GM18867 (cell line): ENCODE results near the gene PREX1.

Experiments
- ATAC-seq: cut with Tn5 transposase; IDR thresholded peaks from one replicate; pipeline ENCODE4 v1.9.1; 2021; ENCODE audit warnings: mild to moderate bottlenecking, moderate library complexity; ENCODE audit not compliant: unreplicated experiment

Gene PREX1

DNA sequence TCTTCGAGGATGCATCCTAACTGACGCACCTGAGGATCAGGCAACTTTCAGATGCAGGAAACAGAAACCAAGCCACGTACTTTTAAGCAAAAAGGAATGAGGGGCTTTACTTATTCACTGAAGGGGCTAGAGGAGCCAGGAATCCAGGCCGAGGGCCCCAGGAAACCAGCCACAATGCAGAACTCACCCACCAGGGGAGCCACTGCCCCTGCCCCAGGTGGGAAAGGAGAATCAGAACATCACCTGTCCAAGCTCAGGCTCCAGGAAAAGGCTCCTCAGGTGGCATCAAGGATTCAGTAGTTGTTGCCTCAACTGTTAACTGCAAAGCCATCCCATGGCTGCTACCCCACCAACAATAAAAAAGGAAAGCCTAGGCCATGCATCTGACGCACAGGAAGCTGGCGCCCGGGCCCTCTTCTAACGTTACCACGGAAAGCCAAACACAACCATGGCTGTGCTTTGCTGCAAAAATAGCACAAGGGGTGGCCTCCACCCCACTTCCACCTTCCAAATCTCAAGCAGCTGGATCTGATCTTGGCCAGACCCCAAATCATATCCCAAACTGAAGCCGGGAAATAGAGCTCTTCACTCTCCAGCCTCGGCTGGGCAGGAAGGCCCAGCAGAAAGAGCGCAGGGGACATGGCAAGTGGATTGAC lies 121.0 kb downstream of the PREX1 start:
- ATAC-seq, result no peak

DNA sequence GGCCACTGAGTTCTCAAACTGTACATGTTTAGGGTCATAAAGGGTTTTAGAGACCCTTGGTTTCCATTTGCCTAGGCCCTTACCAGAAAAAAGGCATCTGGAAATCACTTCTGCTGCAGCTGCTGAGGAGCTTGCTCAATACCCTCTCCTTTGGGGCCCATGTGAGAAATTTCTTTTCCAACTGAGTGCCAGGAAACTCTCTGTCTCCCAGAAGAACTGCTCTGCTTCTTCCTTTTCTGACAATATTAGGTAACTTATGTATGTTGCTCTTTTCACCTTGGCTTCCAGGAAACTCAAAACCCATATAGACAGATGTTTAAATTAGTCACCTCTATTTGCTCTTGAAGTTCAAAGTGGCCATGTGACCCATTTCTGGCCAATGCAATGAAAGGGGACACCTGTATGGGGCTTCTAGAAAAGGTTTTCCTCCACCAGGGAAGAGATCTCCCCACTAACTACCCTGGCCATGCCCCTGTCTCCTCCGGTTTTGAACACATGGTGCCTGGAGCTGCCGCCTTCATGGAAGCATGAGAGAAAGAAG lies 121.6 kb downstream of the PREX1 start:
- no peak for ATAC-seq

DNA sequence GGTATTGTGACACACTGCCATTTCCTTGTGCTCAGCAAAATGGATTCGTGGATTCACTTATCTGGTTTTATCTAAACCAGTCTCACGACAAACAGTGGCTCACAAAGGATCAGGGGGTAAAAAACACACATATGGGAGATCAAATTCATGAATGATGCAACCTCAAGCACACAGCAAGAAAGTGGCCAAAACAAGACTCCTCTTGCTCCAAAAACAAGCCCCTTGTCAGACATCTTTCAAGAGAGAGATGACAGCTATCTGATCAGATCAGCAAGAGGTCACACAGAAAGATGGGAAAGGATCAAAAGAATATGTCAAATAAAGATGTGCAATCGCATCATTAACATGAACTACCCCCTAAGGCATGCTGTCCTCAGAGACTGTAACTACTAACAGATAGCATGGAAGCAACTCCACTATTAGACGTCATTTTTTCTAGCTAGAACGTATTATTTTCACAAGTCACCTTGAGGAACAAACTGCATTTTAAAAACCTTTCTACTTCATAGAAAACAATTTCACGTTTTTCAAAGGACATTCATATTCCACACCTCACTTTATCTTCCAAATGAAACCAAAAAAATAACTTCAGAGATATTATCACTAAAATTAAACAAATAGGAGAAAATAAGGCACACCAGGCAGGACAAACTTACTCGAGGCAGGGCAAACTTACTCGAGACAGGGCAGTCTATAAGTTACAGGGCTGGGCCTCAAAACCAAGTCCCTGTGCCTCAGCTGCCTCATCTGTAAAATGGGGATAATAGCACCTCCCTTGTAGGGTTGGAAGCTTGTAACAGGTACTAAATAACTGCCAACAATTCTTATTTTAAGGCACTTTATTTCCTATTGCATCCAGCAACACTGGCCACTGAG lies 122.3 kb downstream of the PREX1 start:
- ATAC-seq, result no peak

DNA sequence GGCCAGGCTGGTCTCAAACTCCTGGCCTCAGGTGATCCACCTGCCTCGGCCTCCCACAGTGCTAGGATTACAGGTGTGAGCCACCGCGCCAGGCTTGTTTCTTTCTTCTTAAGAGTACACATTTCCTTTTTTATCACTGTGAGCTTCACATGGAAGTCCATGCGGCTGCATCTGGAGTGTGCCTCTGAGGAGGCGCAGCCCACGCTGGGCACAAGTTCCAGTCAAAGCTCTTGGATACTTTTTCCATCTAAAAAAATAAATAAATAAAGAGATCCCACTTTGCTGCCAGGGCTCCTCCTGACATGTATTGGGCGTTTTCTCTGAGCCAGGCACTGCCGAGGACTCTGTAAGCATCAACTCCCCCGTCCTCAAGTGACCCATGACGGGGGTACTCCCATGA lies 123.0 kb downstream of the PREX1 start:
- no peak for ATAC-seq

DNA sequence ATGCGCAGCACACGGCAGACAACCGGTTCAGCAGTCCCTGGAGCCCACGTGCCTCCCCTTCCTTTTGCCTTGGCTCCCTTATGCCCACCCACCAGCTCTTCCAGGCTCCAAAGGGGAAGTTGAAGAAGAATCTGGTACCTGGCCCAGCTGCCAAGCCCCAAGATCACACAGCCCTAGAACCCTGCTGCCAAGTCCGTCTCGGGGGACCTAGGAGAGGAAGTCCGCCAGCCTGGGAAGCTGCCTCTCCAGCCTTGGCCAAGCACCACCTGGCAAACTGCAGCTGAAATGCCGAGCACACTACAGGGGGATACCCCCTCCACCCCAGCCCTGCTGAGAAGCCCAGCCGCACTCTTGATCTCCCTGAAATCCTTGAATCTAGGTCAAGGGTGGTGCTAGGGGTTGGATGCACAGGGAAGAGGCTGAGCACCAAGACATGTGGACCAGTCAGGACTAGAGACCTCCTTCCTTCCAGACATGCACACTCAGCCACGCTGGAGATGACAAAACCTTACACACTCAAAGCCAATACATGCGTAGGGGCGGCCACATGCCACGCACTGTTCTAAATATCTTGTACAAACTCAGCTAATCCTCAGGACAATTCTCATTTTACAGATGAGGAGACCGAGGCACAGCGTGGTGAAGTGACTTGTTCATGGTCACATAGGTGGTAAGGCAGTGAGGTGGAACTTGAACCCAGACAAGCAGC lies 124.1 kb downstream of the PREX1 start:
- no peak for ATAC-seq

DNA sequence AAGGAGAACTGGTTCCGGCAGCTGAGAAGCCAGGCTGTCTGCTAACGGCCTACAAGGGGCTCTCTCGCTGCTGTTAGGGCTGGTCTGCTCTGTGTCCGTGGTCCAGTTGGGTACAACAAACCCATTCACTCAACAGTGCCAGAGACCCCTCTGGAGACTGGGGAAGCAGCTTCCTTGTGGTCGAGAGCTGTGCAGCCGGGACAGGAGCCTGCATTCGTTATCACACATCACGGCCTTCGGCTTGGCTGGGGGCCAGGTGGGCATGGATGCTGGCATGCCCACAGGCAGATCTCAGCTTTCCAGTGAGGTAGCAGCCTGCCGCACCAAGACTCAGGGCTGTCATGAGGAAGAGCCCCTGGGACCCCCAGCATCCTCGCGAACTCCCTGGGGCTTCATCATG lies 124.7 kb downstream of the PREX1 start:
- no peak for ATAC-seq

DNA sequence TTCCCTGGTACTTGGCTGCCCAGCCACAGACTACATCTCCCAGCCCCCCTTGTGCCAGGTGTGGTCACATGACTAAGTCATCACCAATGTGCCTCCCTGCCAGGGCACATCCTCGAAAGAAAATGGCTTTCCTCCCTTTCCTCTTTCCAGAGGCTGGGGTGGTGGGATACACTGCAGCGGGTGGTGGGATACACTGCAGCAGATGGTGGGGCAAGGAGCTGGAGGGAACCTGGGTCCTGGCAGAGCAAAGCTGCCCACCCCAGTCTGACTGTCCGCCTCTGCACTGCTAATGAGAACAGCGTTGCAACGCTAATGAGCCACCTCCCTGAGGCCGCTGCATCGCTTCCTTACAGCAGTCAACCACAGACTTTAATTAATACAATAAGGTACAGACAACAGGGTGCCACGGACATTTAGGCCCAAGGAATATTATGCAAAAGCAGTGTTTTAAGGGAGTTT lies 125.3 kb downstream of the PREX1 start:
- ATAC-seq, result no peak

DNA sequence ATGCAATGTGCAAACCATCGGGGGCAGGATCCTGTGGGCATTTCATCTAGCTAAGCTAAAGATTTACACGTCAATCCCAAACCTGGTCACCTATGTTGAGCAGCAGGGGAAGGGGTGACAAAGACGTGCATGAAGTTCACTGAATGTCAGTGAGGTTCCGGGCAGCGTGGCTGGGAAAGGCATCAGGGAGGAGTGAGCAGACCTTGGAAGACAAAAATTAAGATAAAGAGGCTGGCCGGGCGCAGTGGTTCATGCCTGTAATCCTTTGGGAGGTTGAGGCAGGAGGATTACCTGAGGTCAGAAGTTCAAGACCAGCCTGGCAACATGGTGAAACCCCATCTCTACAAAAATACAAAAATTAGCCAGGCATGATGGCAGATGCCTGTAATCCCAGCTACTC lies 126.1 kb downstream of the PREX1 start:
- ATAC-seq, result no peak

DNA sequence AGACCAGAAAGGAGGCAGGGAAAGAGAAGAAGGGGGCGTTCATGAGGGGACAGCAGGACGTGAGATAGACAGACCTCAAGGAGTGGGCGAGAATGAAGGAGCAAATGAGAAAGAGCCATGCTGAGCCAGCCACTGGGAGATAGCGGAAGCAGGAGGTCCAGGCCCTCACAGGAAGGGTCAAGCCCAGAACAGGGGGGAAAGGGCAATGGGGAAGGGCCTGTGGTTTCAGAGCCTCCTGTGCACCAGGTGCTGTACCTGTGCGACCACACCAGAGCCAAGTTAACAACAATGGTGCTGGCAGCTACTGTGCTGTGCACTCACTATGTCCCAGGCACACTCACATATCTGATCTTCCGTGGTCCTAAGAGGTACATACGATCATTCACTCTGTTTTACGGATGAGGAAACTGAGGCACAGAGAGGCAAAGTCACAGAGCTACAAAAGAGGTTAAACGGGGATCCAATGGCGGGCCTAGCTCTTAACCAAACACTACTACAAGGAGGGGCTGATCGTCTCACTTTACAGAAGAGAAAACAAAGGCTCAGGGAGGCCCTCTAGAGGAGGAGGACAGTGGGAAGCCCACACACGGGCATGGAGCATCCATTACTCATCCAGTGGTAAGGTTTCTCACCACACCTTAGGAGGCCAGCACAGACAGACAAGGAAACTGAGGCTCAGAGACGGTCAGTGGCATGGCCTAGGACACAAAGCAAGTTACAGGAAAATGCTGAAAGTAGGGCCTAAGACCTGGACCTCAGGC lies 129.1 kb downstream of the PREX1 start:
- ATAC-seq, result no peak

DNA sequence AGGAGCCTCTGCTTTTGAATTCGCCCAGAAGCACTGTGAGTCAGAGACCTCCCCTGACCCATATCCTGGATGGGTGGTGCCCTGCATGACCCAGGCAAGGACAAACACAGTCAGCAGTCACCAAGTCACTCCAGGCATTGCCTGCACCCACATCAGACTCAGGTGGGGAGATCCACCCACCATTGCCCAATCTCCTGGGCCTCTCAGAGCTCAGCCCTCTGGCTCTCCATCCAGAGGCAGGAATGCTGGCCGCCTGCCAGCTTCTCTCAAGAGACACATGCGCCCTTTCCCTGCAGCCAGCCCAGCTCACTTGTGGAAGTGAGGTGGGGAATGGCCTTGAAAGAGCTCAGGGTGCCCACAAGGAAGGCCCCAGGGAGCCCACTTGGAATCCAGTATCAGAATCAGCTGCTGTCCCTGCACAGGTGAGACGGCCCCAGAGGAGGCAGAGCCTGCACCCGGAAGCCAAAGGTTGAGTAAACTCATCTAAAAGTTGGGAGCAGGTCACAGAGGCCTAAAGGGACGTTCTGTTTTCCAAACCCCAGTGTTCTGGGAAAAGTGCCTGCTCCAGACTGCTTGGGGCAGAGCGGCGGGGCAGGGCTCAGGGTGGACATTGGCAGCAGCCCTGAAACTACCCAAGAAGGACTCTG lies 129.8 kb downstream of the PREX1 start:
- no peak for ATAC-seq

DNA sequence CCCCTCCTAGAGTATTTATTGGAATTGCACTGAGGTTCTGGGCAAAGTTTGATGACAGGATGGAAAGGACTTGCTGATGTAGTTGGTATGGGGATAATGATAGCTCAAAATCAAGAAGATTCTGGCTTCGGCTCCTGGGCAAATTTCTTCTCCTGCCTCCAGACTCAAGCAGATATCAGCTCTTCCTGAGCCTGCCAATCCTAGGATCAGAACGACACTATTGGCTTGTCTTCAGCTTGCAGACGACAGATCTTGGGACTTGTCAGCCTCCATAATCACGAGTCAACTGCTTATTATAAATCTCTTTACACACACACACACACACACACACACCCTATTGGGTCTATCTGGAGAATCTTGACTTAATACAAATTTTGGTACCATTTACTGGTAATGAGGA lies 131.1 kb downstream of the PREX1 start:
- no peak for ATAC-seq

DNA sequence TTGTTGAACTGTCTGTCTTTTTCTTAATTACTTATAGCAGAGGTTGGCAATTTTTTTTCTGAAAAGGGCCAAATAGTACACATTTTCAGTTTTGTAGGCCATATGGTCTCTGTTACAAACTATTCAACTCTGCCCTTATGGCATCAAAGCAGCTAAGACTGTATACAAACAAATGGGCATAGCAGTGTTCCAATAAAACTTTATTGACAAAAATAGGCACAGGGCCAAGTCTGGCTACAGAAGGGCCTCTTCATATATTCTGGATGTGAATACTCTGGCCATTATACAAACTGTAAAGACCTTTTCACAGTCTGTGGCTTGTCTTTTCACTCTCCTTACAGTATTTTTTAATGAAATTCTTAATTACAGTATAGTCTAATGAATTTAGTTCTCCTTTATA lies 132.1 kb downstream of the PREX1 start:
- no peak for ATAC-seq

DNA sequence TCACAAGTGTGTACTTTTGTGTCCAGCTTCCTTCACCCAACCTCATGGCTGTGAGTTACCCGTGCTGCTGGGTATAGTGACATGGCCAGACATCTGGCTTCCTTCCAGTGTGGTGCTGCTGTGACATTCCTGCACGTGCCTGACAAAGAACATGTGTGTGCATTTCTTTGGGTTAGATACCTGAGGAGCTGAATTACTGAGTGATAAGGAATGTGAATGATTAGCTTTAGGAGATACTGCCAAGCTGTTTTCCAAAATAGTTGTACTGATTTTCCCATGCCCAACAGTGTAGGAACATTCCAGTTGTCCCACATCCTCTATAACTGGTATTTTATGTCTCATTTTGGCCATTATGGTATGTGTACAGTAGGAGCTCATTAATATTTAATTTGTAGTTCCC lies 132.5 kb downstream of the PREX1 start:
- no peak for ATAC-seq

DNA sequence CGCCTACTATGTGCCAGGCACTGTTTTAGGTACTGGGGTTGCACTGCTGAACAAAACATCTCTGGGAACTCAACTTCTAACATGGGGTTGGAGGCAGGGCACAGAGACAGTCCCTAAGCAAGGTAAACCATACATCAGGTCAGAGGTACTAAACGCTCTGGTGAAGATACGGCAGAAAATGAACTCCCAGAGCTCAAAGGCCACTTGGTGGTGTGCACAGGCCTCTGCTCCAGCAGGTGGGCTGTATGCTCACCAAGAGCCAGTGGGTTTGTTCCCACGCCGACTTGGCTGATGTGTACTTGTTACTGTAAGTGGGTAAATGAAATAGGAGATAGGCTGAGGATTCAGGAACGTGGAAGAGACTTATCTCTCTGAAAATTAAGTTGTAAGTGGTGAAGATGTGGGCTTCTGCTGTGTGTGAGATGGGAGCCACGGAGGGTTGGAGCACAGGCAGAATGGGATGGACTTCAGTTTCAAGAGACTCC lies 133.4 kb downstream of the PREX1 start:
- ATAC-seq, result no peak

DNA sequence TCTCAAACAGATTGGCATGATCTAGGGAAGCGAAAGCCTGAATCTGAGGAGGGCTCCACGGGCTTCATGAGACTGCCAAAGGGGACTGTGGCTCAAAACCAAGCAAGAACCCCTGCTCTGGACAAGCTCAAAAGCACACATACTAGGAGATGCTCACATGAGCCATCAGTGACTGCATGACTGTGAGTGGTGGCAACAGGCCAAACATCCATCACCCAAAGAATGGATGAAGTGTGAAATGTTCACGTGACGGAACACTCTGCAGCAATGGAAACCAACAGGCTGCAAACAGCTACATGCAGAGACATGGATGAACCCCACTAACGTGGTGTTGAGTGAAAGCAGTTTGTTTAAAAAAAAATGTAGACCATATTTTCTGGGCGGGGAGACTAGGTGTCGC lies 136.3 kb downstream of the PREX1 start:
- ATAC-seq, result no peak

DNA sequence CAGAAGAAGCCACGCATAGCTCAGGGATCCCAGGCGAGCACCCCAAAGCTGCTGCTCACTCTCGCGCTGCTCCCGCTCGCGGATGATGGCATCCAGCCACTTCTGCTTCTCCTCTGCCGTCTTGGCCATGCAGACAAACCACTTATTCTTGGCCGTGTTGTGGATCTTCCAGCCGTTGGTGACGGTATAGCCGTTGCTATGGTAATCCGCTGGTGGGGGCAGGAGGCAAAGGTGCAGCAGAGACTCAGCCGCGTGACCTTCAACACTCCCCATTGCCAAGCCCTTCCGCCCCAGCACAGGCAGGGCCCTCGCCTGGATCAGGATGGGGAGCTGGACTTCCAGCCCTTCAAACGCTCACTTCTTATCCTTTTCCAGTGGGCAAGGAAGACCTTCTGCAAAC lies 136.9 kb downstream of the PREX1 start:
- no peak for ATAC-seq

DNA sequence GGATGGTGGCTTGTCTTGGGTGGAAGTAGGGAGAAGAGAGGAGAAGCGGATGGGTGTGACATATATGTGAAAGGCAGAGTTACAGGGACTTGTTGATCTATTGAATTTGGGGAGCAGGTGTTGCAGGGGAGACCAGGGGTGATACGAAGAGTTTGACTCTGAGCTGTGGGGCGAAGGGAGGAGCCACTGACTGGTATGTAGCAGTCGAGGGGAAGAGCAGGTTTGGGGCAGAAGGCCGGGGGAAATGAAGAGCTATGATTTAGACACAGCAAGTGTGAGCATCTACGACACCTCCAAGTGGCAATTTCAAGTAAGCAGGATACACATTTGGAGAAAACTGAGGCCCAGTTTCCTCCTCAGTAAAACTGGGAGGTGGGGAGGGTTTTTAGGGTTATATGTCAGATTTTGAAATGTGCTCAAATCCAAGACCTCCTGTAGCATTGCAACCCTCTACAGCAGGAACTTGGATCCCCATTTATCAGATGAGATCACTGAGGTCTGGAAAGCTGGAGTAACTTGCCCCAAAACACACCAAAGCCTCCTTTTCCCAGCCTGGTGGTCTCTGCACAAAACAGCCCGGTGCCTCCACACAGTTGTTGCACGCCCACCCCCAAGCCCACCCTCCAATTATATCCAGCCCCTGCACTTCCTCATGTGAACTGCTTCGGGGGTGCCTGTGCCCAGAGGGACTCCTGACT lies 137.8 kb downstream of the PREX1 start:
- ATAC-seq, result no peak

DNA sequence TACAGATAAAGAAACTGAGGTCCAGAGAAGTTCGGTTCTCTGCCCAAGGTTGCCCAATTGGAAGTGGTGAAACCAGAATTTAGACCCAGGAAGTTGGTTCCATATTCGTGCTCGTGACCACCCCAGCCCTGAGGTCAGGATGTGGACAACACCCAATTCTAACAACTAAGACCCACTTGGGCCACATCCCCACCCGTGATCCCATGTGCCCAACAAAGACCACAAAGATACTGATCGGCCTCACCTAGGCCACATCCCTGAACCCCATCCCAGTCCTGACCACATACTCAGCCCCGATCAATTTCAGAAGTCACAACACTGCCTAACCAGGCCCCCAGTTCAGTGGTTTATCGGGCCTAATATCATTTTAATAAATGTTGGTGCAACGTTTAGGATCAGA lies 138.4 kb downstream of the PREX1 start:
- no peak for ATAC-seq

DNA sequence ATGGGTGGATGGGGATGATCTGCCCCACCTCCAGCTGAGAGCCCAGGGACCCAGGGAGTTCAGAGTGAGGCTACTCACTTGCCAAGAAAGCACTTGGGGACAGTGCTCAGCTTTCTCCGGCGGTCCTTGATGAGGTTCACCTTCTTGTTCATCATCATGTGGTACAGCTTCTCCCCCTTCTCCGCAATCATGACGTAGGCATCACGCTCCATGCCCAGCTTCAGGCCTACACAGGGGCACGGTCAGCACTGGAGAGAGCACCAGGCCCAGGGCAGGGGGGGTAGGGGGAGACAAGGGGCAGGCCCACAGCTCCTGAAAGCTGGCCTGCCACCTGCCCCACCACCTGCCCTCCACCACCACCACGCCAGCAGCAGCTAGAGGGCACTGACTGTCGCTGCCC lies 139.2 kb downstream of the PREX1 start:
- no peak for ATAC-seq
